ENCODE measurements around the gene FAM124A. TPM values are rescaled to one million over a fixed set of nuclear protein-coding genes. Genes with fewer than 3 reads are reported as not detected.

The FAM124A gene
- total RNA-seq, 2 donors from 2014 or later, result 5.5 to 11.2 TPM

DNA sequence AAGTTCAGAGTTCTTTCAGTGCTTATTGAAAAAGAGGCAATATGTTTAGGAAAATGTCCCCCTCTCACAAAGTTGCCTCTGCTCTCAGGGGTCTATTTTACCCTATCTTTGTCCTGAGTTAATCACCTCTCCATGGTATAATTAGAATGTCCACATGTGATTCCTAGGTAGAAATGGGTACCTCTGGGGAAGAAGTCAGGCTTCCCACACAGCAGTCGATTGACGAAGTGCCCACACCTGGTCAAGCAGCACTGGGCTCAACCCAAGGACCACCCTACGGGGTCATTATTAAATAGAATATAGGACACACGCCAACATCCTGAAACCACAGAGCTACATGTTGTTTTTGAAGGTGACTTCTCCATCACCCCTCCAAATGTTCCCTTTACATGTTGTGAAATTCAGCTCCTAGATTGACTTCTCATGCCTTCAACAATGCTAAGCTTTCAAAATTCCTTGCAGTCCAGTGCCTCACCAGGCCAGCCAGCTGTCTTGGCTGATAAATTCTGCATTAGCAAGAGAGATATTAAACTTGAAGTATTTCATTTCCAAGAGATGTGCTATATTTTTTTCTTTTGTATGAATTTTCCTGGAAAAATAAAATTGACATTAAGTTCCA, 43.6 kb upstream of the FAM124A start:
- H3K36me3 ChIP-seq, result no peaks in the 10 kb centered on the region
- no peak overlapping the region for H3K27ac ChIP-seq
- H3K27me3 ChIP-seq (replicated peaks; ENCODE audit: insufficient read depth), result no peaks in the 10 kb centered on the region
- no peak overlapping the region for H3K4me3 ChIP-seq
- intact Hi-C loops (cut with DNase I), result no loop called here
- no peaks in the 10 kb centered on the region for H3K9me3 ChIP-seq
- WGBS, result 91% methylated on average over 4 of the region's 4 CpGs
- no peaks in the 10 kb centered on the region for H3K4me1 ChIP-seq (replicated peaks)
- DNase-seq (ENCODE audit: low spot score), result no peak
- TF ChIP-seq, protein P1, sequence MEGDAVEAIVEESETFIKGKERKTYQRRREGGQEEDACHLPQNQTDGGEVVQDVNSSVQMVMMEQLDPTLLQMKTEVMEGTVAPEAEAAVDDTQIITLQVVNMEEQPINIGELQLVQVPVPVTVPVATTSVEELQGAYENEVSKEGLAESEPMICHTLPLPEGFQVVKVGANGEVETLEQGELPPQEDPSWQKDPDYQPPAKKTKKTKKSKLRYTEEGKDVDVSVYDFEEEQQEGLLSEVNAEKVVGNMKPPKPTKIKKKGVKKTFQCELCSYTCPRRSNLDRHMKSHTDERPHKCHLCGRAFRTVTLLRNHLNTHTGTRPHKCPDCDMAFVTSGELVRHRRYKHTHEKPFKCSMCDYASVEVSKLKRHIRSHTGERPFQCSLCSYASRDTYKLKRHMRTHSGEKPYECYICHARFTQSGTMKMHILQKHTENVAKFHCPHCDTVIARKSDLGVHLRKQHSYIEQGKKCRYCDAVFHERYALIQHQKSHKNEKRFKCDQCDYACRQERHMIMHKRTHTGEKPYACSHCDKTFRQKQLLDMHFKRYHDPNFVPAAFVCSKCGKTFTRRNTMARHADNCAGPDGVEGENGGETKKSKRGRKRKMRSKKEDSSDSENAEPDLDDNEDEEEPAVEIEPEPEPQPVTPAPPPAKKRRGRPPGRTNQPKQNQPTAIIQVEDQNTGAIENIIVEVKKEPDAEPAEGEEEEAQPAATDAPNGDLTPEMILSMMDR (IDR thresholded peaks at IDR 0.05), result no peak
- TF ChIP-seq POLR2A (IDR thresholded peaks at IDR 0.05) (no peak), POLR2AphosphoS5 (IDR thresholded peaks at IDR 0.05) (no peak)

DNA sequence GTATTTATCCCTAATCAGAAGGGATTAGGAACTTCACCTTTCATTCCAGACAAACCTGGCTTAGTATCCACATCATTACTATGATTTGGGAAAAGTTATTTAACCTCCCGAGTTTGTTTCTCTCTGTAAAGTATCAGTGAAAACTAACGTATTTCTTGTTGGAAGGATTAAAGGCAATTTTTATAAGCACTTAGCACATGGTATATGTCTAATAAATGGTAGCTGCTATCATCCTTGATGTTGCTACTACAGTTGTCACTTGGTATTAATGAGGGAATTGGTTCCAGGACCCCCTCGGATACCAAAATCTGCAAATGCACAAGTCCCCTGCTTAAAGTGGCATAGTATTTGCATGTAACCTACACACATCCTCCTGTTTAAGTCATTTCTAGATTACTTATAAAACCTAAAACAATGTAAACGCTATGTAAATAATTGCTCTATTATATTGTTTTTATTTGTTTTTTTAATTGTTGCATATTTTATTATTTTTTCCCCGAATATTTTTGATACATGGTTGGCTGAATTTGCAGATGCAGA, 42.7 kb upstream of the FAM124A start:
- H3K36me3 ChIP-seq, result no peaks in the 10 kb centered on the region
- TF ChIP-seq POLR2AphosphoS5 (IDR thresholded peaks at IDR 0.05), result no peak
- TF ChIP-seq POLR2A (IDR thresholded peaks at IDR 0.05), result no peak
- TF ChIP-seq, protein P1 (IDR thresholded peaks at IDR 0.05), result no peak
- H3K9me3 ChIP-seq, result no peaks in the 10 kb centered on the region
- intact Hi-C loops (cut with DNase I), result no loop called here
- WGBS, result 82% methylated on average over 5 of the region's 5 CpGs
- H3K27me3 ChIP-seq (replicated peaks; ENCODE audit: insufficient read depth), result no peaks in the 10 kb centered on the region
- H3K27ac ChIP-seq, result no peak overlapping the region
- H3K4me1 ChIP-seq (replicated peaks), result no peaks in the 10 kb centered on the region
- no peak overlapping the region for H3K4me3 ChIP-seq
- DNase-seq (ENCODE audit: low spot score), result no peak

DNA sequence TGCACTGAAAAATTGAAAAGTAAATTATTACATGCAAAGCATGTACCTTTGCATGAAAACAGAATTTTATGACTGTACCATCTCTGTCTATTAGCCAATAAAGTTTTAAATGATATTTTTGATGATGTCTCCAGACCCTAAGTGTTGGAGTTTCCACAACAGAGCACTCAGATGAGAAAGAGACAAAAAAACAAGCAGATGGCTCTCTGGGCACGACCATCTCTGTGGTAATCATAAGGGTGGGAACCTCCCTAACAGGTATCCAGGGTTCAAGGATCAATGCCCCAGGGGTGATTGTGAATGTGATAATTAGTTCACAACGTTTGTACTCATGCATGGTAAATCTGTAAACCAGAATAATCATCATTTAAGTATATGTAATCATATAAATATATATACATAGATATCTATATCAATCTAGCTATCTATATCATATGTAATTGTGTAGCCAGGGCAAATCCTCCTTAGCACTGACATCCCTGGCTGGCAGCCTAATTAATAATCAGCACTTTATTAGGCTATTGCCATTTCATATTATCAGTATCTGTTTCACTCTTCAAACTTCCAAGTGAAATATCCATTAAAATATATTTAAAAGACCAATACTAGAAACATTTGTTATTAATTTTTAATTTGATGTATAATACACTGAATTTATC, 41.2 kb upstream of the FAM124A start:
- no peak for DNase-seq (ENCODE audit: low spot score)
- no peak overlapping the region for H3K27ac ChIP-seq
- WGBS, result 48% methylated on average over 2 of the region's 2 CpGs
- no peak for TF ChIP-seq POLR2AphosphoS5 (IDR thresholded peaks at IDR 0.05)
- TF ChIP-seq, protein P1 (IDR thresholded peaks at IDR 0.05), result no peak
- no peak for TF ChIP-seq POLR2A (IDR thresholded peaks at IDR 0.05)
- H3K36me3 ChIP-seq, result no peaks in the 10 kb centered on the region
- intact Hi-C loops (cut with DNase I), result no loop called here
- no peaks in the 10 kb centered on the region for H3K4me1 ChIP-seq (replicated peaks)
- H3K27me3 ChIP-seq (replicated peaks; ENCODE audit: insufficient read depth), result no peaks in the 10 kb centered on the region
- no peak overlapping the region for H3K4me3 ChIP-seq
- no peaks in the 10 kb centered on the region for H3K9me3 ChIP-seq

DNA sequence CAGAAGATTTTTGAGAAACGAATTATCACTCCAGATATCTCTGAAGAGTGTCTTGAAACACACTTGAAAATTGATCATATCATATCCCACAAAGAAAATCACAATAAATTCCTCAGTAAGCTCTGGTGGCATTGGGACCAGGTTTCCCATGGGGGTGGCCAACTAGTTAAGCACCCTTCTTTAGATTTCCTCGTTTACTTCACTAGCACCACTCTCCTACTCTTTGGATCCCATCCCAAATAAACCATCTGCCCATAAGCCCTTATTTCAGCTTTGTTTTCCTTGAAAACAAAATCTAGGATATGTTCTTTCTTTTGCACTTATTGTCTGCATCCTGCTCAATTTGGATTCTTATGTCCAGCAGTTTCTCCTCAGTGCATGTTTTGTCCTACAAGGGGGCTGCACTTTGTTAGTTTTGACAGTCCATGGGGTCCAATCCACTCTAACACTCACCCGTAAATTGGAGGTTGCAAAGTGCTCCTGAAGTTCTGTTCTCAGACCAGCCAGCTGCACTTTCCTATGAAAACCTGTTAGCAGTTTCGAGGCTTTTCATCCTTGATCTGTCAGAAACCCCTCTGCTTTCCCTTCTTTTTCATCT, 40.3 kb upstream of the FAM124A start:
- WGBS, result 61% methylated on average over 4 of the region's 4 CpGs
- TF ChIP-seq, protein P1 (IDR thresholded peaks at IDR 0.05), result no peak
- TF ChIP-seq POLR2A (IDR thresholded peaks at IDR 0.05) (no peak), POLR2AphosphoS5 (IDR thresholded peaks at IDR 0.05) (no peak)
- Histone ChIP-seq H3K4me1 (replicated peaks) (no peaks in the 10 kb centered on the region), H3K4me3 (no peak overlapping the region), H3K27ac (no peak overlapping the region), H3K9me3 (no peaks in the 10 kb centered on the region), H3K27me3 (replicated peaks; ENCODE audit: insufficient read depth) (no peaks in the 10 kb centered on the region), H3K36me3 (no peaks in the 10 kb centered on the region)
- intact Hi-C loops (cut with DNase I), result no loop called here
- DNase-seq (ENCODE audit: low spot score), result no peak
